ENCODE measurements around the gene ZNF764. TPM values are rescaled to one million over a fixed set of nuclear protein-coding genes. Genes with fewer than 3 reads are reported as not detected.
A peak's percentile ranks its signal among the peaks of the same experiment; 100 is the strongest.

The ZNF764 gene
- total RNA-seq, 2 donors from 2014 or later: 19.0 TPM

- Mint-ChIP-seq H3K4me3 (peak overlapping the region; percentile 73), H3K27me3 (ENCODE audit: insufficient read depth) (no peaks in the 10 kb centered on the region), H3K9me3 (no peaks in the 10 kb centered on the region), H3K36me3 (ENCODE audit: low read depth) (peaks cover 34% of the 10 kb centered on the region), H3K4me1 (peaks cover 30% of the 10 kb centered on the region), H3K27ac (peak overlapping the region; percentile 77)
- Histone ChIP-seq H3K36me3 (ENCODE audit: control insufficient read depth, insufficient read depth, low read length) (peaks cover 20% of the 10 kb centered on the region), H3K9me3 (ENCODE audit: control insufficient read depth, low read length) (no peaks in the 10 kb centered on the region), H3K27ac (ENCODE audit: low read depth, low read length) (no peak overlapping the region), H3K9ac (ENCODE audit: extremely low read depth, low read length, poor library complexity, severe bottlenecking) (no peak overlapping the region), H3K27me3 (ENCODE audit: control insufficient read depth, insufficient read depth, low read length, poor library complexity, severe bottlenecking) (no peaks in the 10 kb centered on the region), H3K4me3 (ENCODE audit: low read length) (no peak overlapping the region), H3K4me1 (ENCODE audit: control insufficient read depth, insufficient read depth, low read length) (peaks cover 9% of the 10 kb centered on the region)
- WGBS, 2 experiments (ENCODE audit: insufficient coverage in 1 of 2, insufficient read length in 1 of 2): 87 to 89% methylated on average over 11 of the region's 11 CpGs
- DNase-seq: peak; percentile 49
- no peak for TF ChIP-seq CTCF (conservative IDR thresholded peaks at IDR 0.05)
Measured at GRCh38 chr16:30533146-30533522, 25.0 kb downstream of the ZNF764 start.

- Histone ChIP-seq H3K27ac (ENCODE audit: low read depth, low read length) (no peak overlapping the region), H3K27me3 (ENCODE audit: control insufficient read depth, insufficient read depth, low read length, poor library complexity, severe bottlenecking) (no peaks in the 10 kb centered on the region), H3K9me3 (ENCODE audit: control insufficient read depth, low read length) (no peaks in the 10 kb centered on the region), H3K4me3 (ENCODE audit: low read length) (no peak overlapping the region), H3K9ac (ENCODE audit: extremely low read depth, low read length, poor library complexity, severe bottlenecking) (no peak overlapping the region), H3K4me1 (ENCODE audit: control insufficient read depth, insufficient read depth, low read length) (peaks cover 9% of the 10 kb centered on the region), H3K36me3 (ENCODE audit: control insufficient read depth, insufficient read depth, low read length) (peaks cover 20% of the 10 kb centered on the region)
- H3K27me3 Mint-ChIP-seq (ENCODE audit: insufficient read depth): no peaks in the 10 kb centered on the region
- peaks cover 30% of the 10 kb centered on the region for H3K36me3 Mint-ChIP-seq (ENCODE audit: low read depth)
- TF ChIP-seq CTCF (conservative IDR thresholded peaks at IDR 0.05): no peak
- DNase-seq: no peak
- H3K4me3 Mint-ChIP-seq: peak overlapping the region; percentile 73
- peak overlapping the region; percentile 77 for H3K27ac Mint-ChIP-seq
- WGBS, 2 experiments (ENCODE audit: insufficient coverage in 1 of 2, insufficient read length in 1 of 2): 95 to 98% methylated on average over 33 to 57 of the region's 57 CpGs
- no peaks in the 10 kb centered on the region for H3K9me3 Mint-ChIP-seq
- H3K4me1 Mint-ChIP-seq: peaks cover 34% of the 10 kb centered on the region
Measured at GRCh38 chr16:30532285-30533145, 25.7 kb downstream of the ZNF764 start.

- Mint-ChIP-seq H3K27ac (no peak overlapping the region), H3K4me3 (no peak overlapping the region), H3K27me3 (ENCODE audit: insufficient read depth) (no peaks in the 10 kb centered on the region), H3K9me3 (no peaks in the 10 kb centered on the region), H3K4me1 (peaks cover 28% of the 10 kb centered on the region), H3K36me3 (ENCODE audit: low read depth) (peaks cover 23% of the 10 kb centered on the region)
- H3K9me3 ChIP-seq (ENCODE audit: control insufficient read depth, low read length): no peaks in the 10 kb centered on the region
- WGBS, 2 experiments (ENCODE audit: insufficient coverage in 1 of 2, insufficient read length in 1 of 2): 91 to 95% methylated on average over 5 to 13 of the region's 13 CpGs
- peaks cover 20% of the 10 kb centered on the region for H3K36me3 ChIP-seq (ENCODE audit: control insufficient read depth, insufficient read depth, low read length)
- no peak for DNase-seq
- no peak overlapping the region for H3K27ac ChIP-seq (ENCODE audit: low read depth, low read length)
- no peak overlapping the region for H3K9ac ChIP-seq (ENCODE audit: extremely low read depth, low read length, poor library complexity, severe bottlenecking)
- TF ChIP-seq CTCF (conservative IDR thresholded peaks at IDR 0.05): no peak
- H3K4me3 ChIP-seq (ENCODE audit: low read length): no peak overlapping the region
- H3K27me3 ChIP-seq (ENCODE audit: control insufficient read depth, insufficient read depth, low read length, poor library complexity, severe bottlenecking): no peaks in the 10 kb centered on the region
- H3K4me1 ChIP-seq (ENCODE audit: control insufficient read depth, insufficient read depth, low read length): peaks cover 9% of the 10 kb centered on the region
Measured at GRCh38 chr16:30530163-30531037, 27.8 kb downstream of the ZNF764 start.

All from endodermal cell (in vitro differentiated cells).